Measurements from ENCODE around the gene SERINC5. TPM values are rescaled to one million over a fixed set of nuclear protein-coding genes. Genes with fewer than 3 reads are reported as not detected.
"Not testable (repeated sequence)": the region's sequence is repeated elsewhere in the genome, so short reads cannot be mapped to it uniquely, and the experiment has no call there.

The SERINC5 gene
- total RNA-seq, 5 donors from 2014 or later (not counting 1 experiment from before 2014, with no cell fraction given), result 109 to 170 (median 112) TPM

GRCh38 chr5:80119372-80119771 is 136.5 kb downstream of the SERINC5 start:
- POLR2A ChIA-PET, result interaction anchor here in 1 of 2 donors (0.5 kb wide), 1 partner anchor 119 kb away, joined by 13 read pairs; no protein-coding TSS in a partner anchor
- H3K36me3 ChIP-seq (ENCODE audit: control insufficient read depth in 2 of 2, extremely low read depth in 1 of 2, insufficient read depth in 1 of 2, low read length in 1 of 2), result peaks cover 0 to 2% of the 10 kb centered on the region in 2 donors
- H3K9me3 Mint-ChIP-seq, result peaks cover 0 to 4% (median 0%) of the 10 kb centered on the region in 3 donors
- H3K4me1 ChIP-seq (ENCODE audit: control insufficient read depth in 1 of 2, extremely low read depth in 1 of 2, insufficient read depth in 2 of 2, low read length in 2 of 2), result peaks cover 5 to 23% of the 10 kb centered on the region in 2 experiments
- H3K4me1 Mint-ChIP-seq, result peaks cover 58 to 66% (median 63%) of the 10 kb centered on the region in 3 donors
- H3K4me3 ChIP-seq (ENCODE audit: control insufficient read depth in 1 of 2, extremely low read depth in 1 of 2, low read length in 1 of 2), result no peak overlapping the region
- WGBS (ENCODE audit: insufficient coverage), result no CpG with 5 or more reads among the region's 2 CpGs
- DNase-seq (no peak), ATAC-seq (replicated peaks in 1 of 4) (no peak)
- no peaks in the 10 kb centered on the region for H3K9me3 ChIP-seq
- H3K36me3 Mint-ChIP-seq, result peaks cover 48% of the 10 kb centered on the region
- no peak overlapping the region for H3K4me3 Mint-ChIP-seq
- CTCF ChIA-PET, result interaction anchor here (0.6 to 0.7 kb wide), 2 partner anchors 20 to 27 kb away, joined by 3 to 4 read pairs; no protein-coding TSS in a partner anchor
- H3K27me3 ChIP-seq (replicated peaks in 1 of 2; ENCODE audit: control insufficient read depth in 2 of 2, extremely low read depth in 1 of 2, insufficient read depth in 2 of 2, low read length in 1 of 2), result no peaks in the 10 kb centered on the region
- H3K27ac Mint-ChIP-seq, result peak overlapping the region; percentile 2 to 34
- no peak overlapping the region for H3K27ac ChIP-seq (ENCODE audit: low read length)
- H3K27me3 Mint-ChIP-seq, result no peaks in the 10 kb centered on the region

GRCh38 chr5:80117446-80117845 is 138.4 kb downstream of the SERINC5 start:
- DNase-seq (no peak), ATAC-seq (replicated peaks in 1 of 4) (peak in 1 of 4 experiments; percentile 47)
- Mint-ChIP-seq H3K27me3 (no peaks in the 10 kb centered on the region), H3K9me3 (peaks cover 0 to 4% (median 0%) of the 10 kb centered on the region in 3 donors), H3K4me3 (peak overlapping the region in 1 of 3 donors; percentile 41), H3K4me1 (peaks cover 43 to 61% (median 54%) of the 10 kb centered on the region in 3 donors), H3K36me3 (peaks cover 53% of the 10 kb centered on the region), H3K27ac (peak overlapping the region; percentile 6 to 74)
- Histone ChIP-seq H3K27ac (ENCODE audit: low read length) (no peak overlapping the region), H3K4me3 (ENCODE audit: control insufficient read depth in 1 of 2, extremely low read depth in 1 of 2, low read length in 1 of 2) (no peak overlapping the region), H3K9me3 (no peaks in the 10 kb centered on the region), H3K4me1 (ENCODE audit: control insufficient read depth in 1 of 2, extremely low read depth in 1 of 2, insufficient read depth in 2 of 2, low read length in 2 of 2) (peaks cover 3 to 18% of the 10 kb centered on the region in 2 experiments), H3K27me3 (replicated peaks in 1 of 2; ENCODE audit: control insufficient read depth in 2 of 2, extremely low read depth in 1 of 2, insufficient read depth in 2 of 2, low read length in 1 of 2) (no peaks in the 10 kb centered on the region), H3K36me3 (ENCODE audit: control insufficient read depth in 2 of 2, extremely low read depth in 1 of 2, insufficient read depth in 1 of 2, low read length in 1 of 2) (peaks cover 0 to 2% of the 10 kb centered on the region in 2 donors)
- ChIA-PET CTCF (no interaction called here), POLR2A (no interaction called here)

GRCh38 chr5:80116465-80116864 is 139.4 kb downstream of the SERINC5 start:
- Histone ChIP-seq H3K4me1 (ENCODE audit: control insufficient read depth in 1 of 2, extremely low read depth in 1 of 2, insufficient read depth in 2 of 2, low read length in 2 of 2) (peaks cover 3 to 18% of the 10 kb centered on the region in 2 experiments), H3K9me3 (no peaks in the 10 kb centered on the region), H3K4me3 (ENCODE audit: control insufficient read depth in 1 of 2, extremely low read depth in 1 of 2, low read length in 1 of 2) (no peak overlapping the region), H3K27me3 (replicated peaks in 1 of 2; ENCODE audit: control insufficient read depth in 2 of 2, extremely low read depth in 1 of 2, insufficient read depth in 2 of 2, low read length in 1 of 2) (no peaks in the 10 kb centered on the region), H3K27ac (ENCODE audit: low read length) (no peak overlapping the region), H3K36me3 (ENCODE audit: control insufficient read depth in 2 of 2, extremely low read depth in 1 of 2, insufficient read depth in 1 of 2, low read length in 1 of 2) (peaks cover 0 to 2% of the 10 kb centered on the region in 2 donors)
- CTCF ChIA-PET, result interaction anchor here in 1 of 2 donors (0.6 to 1.2 kb wide), 2 partner anchors 13 to 152 kb away, joined by 3 read pairs; no protein-coding TSS in a partner anchor
- Mint-ChIP-seq H3K4me1 (peaks cover 33 to 53% (median 48%) of the 10 kb centered on the region in 3 donors), H3K4me3 (peak overlapping the region in 1 of 3 donors; percentile 41), H3K27me3 (no peaks in the 10 kb centered on the region), H3K9me3 (peaks cover 0 to 4% (median 0%) of the 10 kb centered on the region in 3 donors), H3K36me3 (peaks cover 57% of the 10 kb centered on the region), H3K27ac (peak overlapping the region; percentile 74 to 87)
- ATAC-seq (replicated peaks in 1 of 4) (peak in 1 of 4 experiments; percentile 41), DNase-seq (no peak)
- WGBS (ENCODE audit: insufficient coverage), result 100% methylated on average over 2 of the region's 4 CpGs
- POLR2A ChIA-PET, result interaction anchor here in 1 of 2 donors (0.6 kb wide), 1 partner anchor 140 kb away, joined by 10 read pairs; the partner anchor contains the start of gene SERINC5

GRCh38 chr5:80116000-80116399 is 139.8 kb downstream of the SERINC5 start:
- Histone ChIP-seq H3K27ac (ENCODE audit: low read length) (no peak overlapping the region), H3K36me3 (ENCODE audit: control insufficient read depth in 2 of 2, extremely low read depth in 1 of 2, insufficient read depth in 1 of 2, low read length in 1 of 2) (peaks cover 0 to 2% of the 10 kb centered on the region in 2 donors), H3K9me3 (no peaks in the 10 kb centered on the region), H3K4me1 (ENCODE audit: control insufficient read depth in 1 of 2, extremely low read depth in 1 of 2, insufficient read depth in 2 of 2, low read length in 2 of 2) (peaks cover 3 to 18% of the 10 kb centered on the region in 2 experiments), H3K4me3 (ENCODE audit: control insufficient read depth in 1 of 2, extremely low read depth in 1 of 2, low read length in 1 of 2) (no peak overlapping the region), H3K27me3 (replicated peaks in 1 of 2; ENCODE audit: control insufficient read depth in 2 of 2, extremely low read depth in 1 of 2, insufficient read depth in 2 of 2, low read length in 1 of 2) (no peaks in the 10 kb centered on the region)
- no peak for ATAC-seq (replicated peaks in 1 of 4)
- Mint-ChIP-seq H3K4me1 (peaks cover 38 to 53% (median 48%) of the 10 kb centered on the region in 3 donors), H3K27me3 (no peaks in the 10 kb centered on the region), H3K27ac (peak overlapping the region; percentile 74 to 87), H3K4me3 (no peak overlapping the region), H3K36me3 (peaks cover 61% of the 10 kb centered on the region), H3K9me3 (peaks cover 0 to 4% (median 0%) of the 10 kb centered on the region in 3 donors)
- ChIA-PET CTCF (interaction anchor here in 1 of 2 donors (0.6 to 1.2 kb wide), 2 partner anchors 12 to 153 kb away, joined by 3 read pairs; no protein-coding TSS in a partner anchor), POLR2A (interaction anchor here in 1 of 2 donors (0.6 kb wide), 1 partner anchor 140 kb away, joined by 10 read pairs; the partner anchor contains the start of gene SERINC5)
- 96% methylated on average over 4 of the region's 4 CpGs for WGBS (ENCODE audit: insufficient coverage)
- DNase-seq, result no peak

GRCh38 chr5:80114860-80115259 is 141.0 kb downstream of the SERINC5 start:
- peaks cover 61% of the 10 kb centered on the region for H3K36me3 Mint-ChIP-seq
- ATAC-seq (replicated peaks in 1 of 4), result no peak
- H3K27me3 ChIP-seq (replicated peaks in 1 of 2; ENCODE audit: control insufficient read depth in 2 of 2, extremely low read depth in 1 of 2, insufficient read depth in 2 of 2, low read length in 1 of 2), result no peaks in the 10 kb centered on the region
- no peaks in the 10 kb centered on the region for H3K27me3 Mint-ChIP-seq
- H3K4me1 Mint-ChIP-seq, result peaks cover 48 to 55% (median 50%) of the 10 kb centered on the region in 3 donors
- no peak for DNase-seq
- 80% methylated on average over 1 of the region's 3 CpGs for WGBS (ENCODE audit: insufficient coverage)
- ChIA-PET CTCF (no interaction called here), POLR2A (no interaction called here)
- H3K27ac Mint-ChIP-seq, result peak overlapping the region; percentile 74 to 84
- H3K4me1 ChIP-seq (ENCODE audit: control insufficient read depth in 1 of 2, extremely low read depth in 1 of 2, insufficient read depth in 2 of 2, low read length in 2 of 2), result peaks cover 3 to 18% of the 10 kb centered on the region in 2 experiments
- no peaks in the 10 kb centered on the region for H3K9me3 ChIP-seq
- H3K36me3 ChIP-seq (ENCODE audit: control insufficient read depth in 2 of 2, extremely low read depth in 1 of 2, insufficient read depth in 1 of 2, low read length in 1 of 2), result peaks cover 0 to 2% of the 10 kb centered on the region in 2 donors
- H3K9me3 Mint-ChIP-seq, result peaks cover 0 to 4% (median 0%) of the 10 kb centered on the region in 3 donors
- no peak overlapping the region for H3K27ac ChIP-seq (ENCODE audit: low read length)
- H3K4me3 ChIP-seq (ENCODE audit: control insufficient read depth in 1 of 2, extremely low read depth in 1 of 2, low read length in 1 of 2), result no peak overlapping the region
- H3K4me3 Mint-ChIP-seq, result no peak overlapping the region

GRCh38 chr5:80111376-80111990 is 144.4 kb downstream of the SERINC5 start:
- POLR2A ChIA-PET; H3K9me3 Mint-ChIP-seq; H3K4me3 ChIP-seq (ENCODE audit: control insufficient read depth in 1 of 2, extremely low read depth in 1 of 2, low read length in 1 of 2); ATAC-seq (replicated peaks in 1 of 4); H3K27me3 Mint-ChIP-seq; H3K27ac ChIP-seq (ENCODE audit: low read length); H3K4me3 Mint-ChIP-seq; DNase-seq; H3K4me1 ChIP-seq (ENCODE audit: control insufficient read depth in 1 of 2, extremely low read depth in 1 of 2, insufficient read depth in 2 of 2, low read length in 2 of 2); CTCF ChIA-PET; H3K36me3 ChIP-seq (ENCODE audit: control insufficient read depth in 2 of 2, extremely low read depth in 1 of 2, insufficient read depth in 1 of 2, low read length in 1 of 2); H3K9me3 ChIP-seq; H3K27me3 ChIP-seq (replicated peaks in 1 of 2; ENCODE audit: control insufficient read depth in 2 of 2, extremely low read depth in 1 of 2, insufficient read depth in 2 of 2, low read length in 1 of 2): not testable (repeated sequence)
- H3K36me3 Mint-ChIP-seq, result peaks cover 46% of the 10 kb centered on the region
- peaks cover 37 to 54% (median 46%) of the 10 kb centered on the region in 3 donors for H3K4me1 Mint-ChIP-seq
- WGBS (ENCODE audit: insufficient coverage), result 98% methylated on average over 4 of the region's 5 CpGs
- H3K27ac Mint-ChIP-seq, result peak overlapping the region in 1 of 2 donors; percentile 69

Data from T-cell (primary cell).